Kidney epithelial cell (primary cell): ENCODE data around the gene CEACAM1. TPM values are rescaled to one million over a fixed set of nuclear protein-coding genes. Genes with fewer than 3 reads are reported as not detected.
"Not testable (repeated sequence)": the region's sequence is repeated elsewhere in the genome, so short reads cannot be mapped to it uniquely, and the experiment has no call there.

Source experiments
- DNase-seq: peaks from one replicate; pipeline ENCODE4 v3.0.0-alpha.2; 2010; ENCODE audit warnings: low read depth
- H3K27me3 ChIP-seq: 2 replicates; pipeline ENCODE4 v1.6.0; 2011; ENCODE audit warnings: low read length; ENCODE audit not compliant: control insufficient read depth, insufficient read depth
- H3K36me3 ChIP-seq: 2 replicates; pipeline ENCODE4 v1.5.1; 2011; ENCODE audit warnings: low read length; ENCODE audit not compliant: control insufficient read depth, insufficient read depth
- H3K4me3 ChIP-seq: 2 replicates; pipeline ENCODE4 v1.5.1; 2011; ENCODE audit warnings: low read depth, mild to moderate bottlenecking, control low read depth, low read length
- total RNA-seq: library from RNA; depleted of rRNA; stranded (reverse); fragments of >200 nt; gene quantifications from 2 replicates; pipeline ENCODE4 v1.2.3, GENCODE V29; 2015
- TF ChIP-seq, protein P1 (sequence below): IDR thresholded peaks from 2 replicates; pipeline ENCODE4 v1.5.1; 2011; ENCODE audit warnings: mild to moderate bottlenecking, moderate library complexity, low read length, control low read depth, inconsistent platforms; ENCODE audit not compliant: insufficient read depth, poor library complexity, severe bottlenecking

CEACAM1 gene
- total RNA-seq, 1 donor from 2014 or later, result 2.1 TPM

GRCh38 chr19:42488783-42489521 is 39.3 kb downstream of the CEACAM1 start:
- DNase-seq, result no peak
- TF ChIP-seq, protein P1, sequence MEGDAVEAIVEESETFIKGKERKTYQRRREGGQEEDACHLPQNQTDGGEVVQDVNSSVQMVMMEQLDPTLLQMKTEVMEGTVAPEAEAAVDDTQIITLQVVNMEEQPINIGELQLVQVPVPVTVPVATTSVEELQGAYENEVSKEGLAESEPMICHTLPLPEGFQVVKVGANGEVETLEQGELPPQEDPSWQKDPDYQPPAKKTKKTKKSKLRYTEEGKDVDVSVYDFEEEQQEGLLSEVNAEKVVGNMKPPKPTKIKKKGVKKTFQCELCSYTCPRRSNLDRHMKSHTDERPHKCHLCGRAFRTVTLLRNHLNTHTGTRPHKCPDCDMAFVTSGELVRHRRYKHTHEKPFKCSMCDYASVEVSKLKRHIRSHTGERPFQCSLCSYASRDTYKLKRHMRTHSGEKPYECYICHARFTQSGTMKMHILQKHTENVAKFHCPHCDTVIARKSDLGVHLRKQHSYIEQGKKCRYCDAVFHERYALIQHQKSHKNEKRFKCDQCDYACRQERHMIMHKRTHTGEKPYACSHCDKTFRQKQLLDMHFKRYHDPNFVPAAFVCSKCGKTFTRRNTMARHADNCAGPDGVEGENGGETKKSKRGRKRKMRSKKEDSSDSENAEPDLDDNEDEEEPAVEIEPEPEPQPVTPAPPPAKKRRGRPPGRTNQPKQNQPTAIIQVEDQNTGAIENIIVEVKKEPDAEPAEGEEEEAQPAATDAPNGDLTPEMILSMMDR, result no peak
- H3K27me3 ChIP-seq, result no peaks in the 10 kb centered on the region
- no peak overlapping the region for H3K4me3 ChIP-seq
- H3K36me3 ChIP-seq, result no peaks in the 10 kb centered on the region

- no peak for DNase-seq
- Histone ChIP-seq H3K36me3 (no peaks in the 10 kb centered on the region), H3K4me3 (no peak overlapping the region), H3K27me3 (no peaks in the 10 kb centered on the region)
- TF ChIP-seq, protein P1, result no peak
Observed at GRCh38 chr19:42487798-42488178, 40.5 kb downstream of the CEACAM1 start.

GRCh38 chr19:42487032-42487797 is 41.1 kb downstream of the CEACAM1 start:
- no peak for DNase-seq
- H3K36me3 ChIP-seq, result no peaks in the 10 kb centered on the region
- H3K4me3 ChIP-seq, result no peak overlapping the region
- TF ChIP-seq, protein P1, result no peak
- no peaks in the 10 kb centered on the region for H3K27me3 ChIP-seq

GRCh38 chr19:42485036-42485435 is 43.2 kb downstream of the CEACAM1 start:
- H3K27me3 ChIP-seq, H3K36me3 ChIP-seq, DNase-seq, H3K4me3 ChIP-seq: not testable (repeated sequence)

- no peaks in the 10 kb centered on the region for H3K36me3 ChIP-seq
- TF ChIP-seq, protein P1, result no peak
- no peaks in the 10 kb centered on the region for H3K27me3 ChIP-seq
- no peak overlapping the region for H3K4me3 ChIP-seq
- DNase-seq, result no peak
Observed at GRCh38 chr19:42480335-42481095, 47.8 kb downstream of the CEACAM1 start.

GRCh38 chr19:42479736-42480135 is 48.5 kb downstream of the CEACAM1 start:
- TF ChIP-seq, protein P1, result no peak
- Histone ChIP-seq H3K4me3 (no peak overlapping the region), H3K36me3 (no peaks in the 10 kb centered on the region), H3K27me3 (no peaks in the 10 kb centered on the region)
- no peak for DNase-seq
